GM12872 (cell line): ENCODE data around the gene KRTCAP3.

ENCODE experiments used
- TF ChIP-seq, protein P1 (sequence below): IDR thresholded peaks from 3 replicates; pipeline ENCODE4 v1.5.1; 2011; ENCODE audit warnings: low read depth, mild to moderate bottlenecking, low read length, moderate library complexity; ENCODE audit not compliant: insufficient read depth

KRTCAP3 gene

DNA sequence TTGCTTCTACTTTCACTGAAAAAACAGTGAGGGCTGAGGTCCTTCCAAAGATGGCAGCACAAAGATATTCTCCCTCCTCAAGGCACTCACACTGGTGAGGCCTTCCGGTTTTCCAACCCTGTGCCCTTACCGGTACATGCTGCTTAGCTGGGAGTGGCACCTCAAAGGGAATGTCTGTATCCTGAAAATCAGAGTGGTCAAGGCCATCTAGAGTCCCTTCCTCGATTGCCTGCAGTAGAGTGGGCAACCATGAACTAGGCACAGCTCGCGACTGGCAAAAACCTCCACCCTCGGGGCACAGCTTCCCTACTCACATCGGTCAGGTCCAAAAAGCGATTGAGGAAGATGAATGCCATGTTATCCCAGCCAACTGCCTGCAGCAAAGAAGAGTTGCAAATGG lies 3.4 kb downstream of the KRTCAP3 start:
- TF ChIP-seq, protein P1, sequence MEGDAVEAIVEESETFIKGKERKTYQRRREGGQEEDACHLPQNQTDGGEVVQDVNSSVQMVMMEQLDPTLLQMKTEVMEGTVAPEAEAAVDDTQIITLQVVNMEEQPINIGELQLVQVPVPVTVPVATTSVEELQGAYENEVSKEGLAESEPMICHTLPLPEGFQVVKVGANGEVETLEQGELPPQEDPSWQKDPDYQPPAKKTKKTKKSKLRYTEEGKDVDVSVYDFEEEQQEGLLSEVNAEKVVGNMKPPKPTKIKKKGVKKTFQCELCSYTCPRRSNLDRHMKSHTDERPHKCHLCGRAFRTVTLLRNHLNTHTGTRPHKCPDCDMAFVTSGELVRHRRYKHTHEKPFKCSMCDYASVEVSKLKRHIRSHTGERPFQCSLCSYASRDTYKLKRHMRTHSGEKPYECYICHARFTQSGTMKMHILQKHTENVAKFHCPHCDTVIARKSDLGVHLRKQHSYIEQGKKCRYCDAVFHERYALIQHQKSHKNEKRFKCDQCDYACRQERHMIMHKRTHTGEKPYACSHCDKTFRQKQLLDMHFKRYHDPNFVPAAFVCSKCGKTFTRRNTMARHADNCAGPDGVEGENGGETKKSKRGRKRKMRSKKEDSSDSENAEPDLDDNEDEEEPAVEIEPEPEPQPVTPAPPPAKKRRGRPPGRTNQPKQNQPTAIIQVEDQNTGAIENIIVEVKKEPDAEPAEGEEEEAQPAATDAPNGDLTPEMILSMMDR = no peak

GRCh38 chr2:27446057-27446456 lies 3.9 kb downstream of the KRTCAP3 start:
- TF ChIP-seq, protein P1 = no peak

- TF ChIP-seq, protein P1 = no peak
These were observed 6.2 kb downstream of the KRTCAP3 start for GRCh38 chr2:27448381-27448780.

DNA sequence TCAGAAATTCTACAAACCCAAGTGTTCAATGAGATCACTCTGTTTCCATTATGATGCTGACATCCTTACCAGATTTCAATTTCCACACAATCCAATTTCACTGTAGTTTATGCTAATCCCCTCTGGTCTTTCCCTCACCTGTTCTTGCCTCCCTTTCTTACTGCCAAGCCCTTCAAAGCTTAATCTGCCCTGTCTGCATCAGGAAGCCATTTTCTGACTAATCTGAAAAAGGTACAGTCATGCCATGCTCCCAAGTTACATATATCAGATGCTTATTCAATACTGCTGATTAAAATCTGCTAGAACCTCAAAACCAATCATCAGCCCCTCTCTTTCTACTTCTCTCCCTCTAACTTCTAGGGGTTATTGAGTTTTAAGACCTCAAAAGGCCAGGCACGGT lies 8.9 kb downstream of the KRTCAP3 start:
- TF ChIP-seq, protein P1 = no peak

DNA sequence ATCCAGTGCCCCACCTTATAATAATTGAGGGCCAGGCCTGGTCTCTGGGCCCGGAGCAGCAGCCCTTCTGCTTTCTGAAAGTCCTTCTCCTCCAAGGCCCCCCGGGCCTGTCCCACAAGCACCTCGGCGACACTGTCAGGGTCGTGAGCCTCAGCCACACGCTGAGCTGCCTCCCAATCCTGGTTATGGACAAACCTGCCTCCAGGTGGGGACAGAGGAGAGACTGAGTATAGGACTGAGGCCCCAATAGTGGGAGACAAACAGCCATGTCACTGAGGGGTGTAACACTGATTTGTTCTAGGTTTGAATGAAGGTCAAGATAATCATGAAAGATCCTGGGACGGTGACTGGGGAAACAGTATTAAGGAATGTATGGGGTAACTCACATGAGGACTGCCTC lies 11.8 kb downstream of the KRTCAP3 start:
- TF ChIP-seq, protein P1 = no peak

DNA sequence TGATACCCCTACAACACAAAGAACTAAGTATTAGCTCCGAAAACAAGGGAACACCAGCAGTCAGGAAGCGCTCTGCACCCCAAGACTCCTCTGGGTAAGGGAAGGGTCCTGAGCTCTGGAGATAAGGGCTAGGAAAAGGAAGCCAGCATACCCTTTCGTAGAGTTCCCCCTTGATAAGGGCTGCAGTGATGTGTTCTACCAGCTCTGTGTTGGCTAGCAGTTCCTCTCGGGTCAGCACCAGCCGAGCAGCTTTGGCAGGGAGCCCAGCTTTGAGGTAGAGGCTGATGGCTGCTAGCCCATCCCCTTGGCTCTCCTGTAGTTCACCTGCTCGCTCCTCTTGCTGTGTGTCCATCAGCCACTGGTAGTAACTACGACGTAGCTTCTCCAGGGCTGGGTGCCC lies 18.9 kb downstream of the KRTCAP3 start:
- TF ChIP-seq, protein P1 = no peak

DNA sequence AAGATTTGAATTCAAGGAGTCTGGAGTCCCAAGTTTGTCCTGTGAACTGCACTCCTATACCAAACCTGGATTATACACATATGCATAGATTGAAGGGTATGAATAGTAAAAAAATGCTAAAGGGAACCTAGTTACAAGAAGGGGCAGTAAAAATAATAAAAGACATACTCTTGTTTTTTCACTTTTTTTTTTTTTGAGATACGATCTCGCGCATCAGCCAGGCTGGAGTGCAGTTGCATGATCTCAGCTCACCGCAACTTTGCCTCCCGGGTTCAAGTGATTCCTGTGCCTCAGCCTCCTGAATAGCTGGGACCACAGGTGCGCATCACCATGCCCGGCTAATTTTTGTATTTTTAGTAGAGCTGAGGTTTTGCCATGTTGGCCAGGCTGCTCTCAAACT lies 22.3 kb downstream of the KRTCAP3 start:
- TF ChIP-seq, protein P1 = no peak

- TF ChIP-seq, protein P1 = no peak
These were observed 29.8 kb downstream of the KRTCAP3 start for GRCh38 chr2:27471961-27472360.
